ENCODE results near the gene GTF2IRD1. TPM values are rescaled to one million over a fixed set of nuclear protein-coding genes. Genes with fewer than 3 reads are reported as not detected.

The GTF2IRD1 gene
- total RNA-seq, 6 experiments from 2014 or later, result 19.7 to 24.6 (median 22.4) TPM

DNA sequence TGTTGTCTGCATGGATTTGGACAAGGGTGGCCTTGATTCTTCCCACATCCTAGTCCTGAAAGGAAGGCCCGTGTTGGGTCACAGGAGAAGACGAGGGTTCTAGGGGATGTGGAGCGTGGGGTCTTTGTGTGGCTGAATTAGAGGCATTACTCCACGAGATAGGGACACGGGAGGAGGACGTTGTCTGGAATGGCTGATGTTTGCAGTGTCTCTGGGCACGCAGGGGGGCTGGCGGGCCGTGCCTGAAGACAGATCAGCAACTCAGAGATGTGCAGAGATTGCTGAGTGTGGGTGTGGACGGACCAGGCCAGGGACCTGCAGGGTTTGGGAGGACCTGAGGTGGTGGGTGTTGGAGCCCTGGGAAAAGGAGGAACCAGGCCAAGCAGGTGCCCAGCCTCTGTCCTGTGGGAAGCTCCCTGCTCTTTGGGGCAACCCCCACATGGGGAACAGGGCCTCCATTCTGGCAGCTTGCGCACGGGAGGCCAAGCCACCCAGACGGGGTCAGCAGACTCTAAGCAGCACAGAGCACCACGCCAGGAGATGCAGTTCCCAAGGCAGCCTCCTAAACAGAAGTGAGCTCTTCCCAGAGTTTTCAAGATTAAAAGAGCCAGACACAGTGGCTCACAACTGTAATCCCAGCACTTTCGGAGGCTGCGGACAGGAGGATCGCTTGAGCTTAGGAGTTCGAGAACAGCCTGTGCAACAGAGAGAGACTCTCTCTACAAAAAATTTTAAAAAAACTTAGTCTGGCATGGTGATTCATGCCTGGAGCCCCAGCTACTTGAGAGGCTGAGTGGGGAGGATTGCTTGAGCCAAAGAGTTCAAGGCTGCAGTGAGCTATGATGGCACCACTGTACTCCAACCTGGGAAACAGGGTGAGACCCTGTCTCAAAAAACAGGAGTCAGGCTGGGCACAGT lies 132.8 kb downstream of the GTF2IRD1 start:
- Mint-ChIP-seq H3K27ac (peak overlapping the region; percentile 96), H3K4me1 (ENCODE audit: low read depth) (peaks cover 21% of the 10 kb centered on the region), H3K27me3 (ENCODE audit: insufficient read depth) (peaks cover 4% of the 10 kb centered on the region), H3K36me3 (ENCODE audit: low read depth) (no peaks in the 10 kb centered on the region), H3K9me3 (no peaks in the 10 kb centered on the region), H3K4me3 (peak overlapping the region; percentile 56; the same call in 1 of the 2 replicates)
- DNase-seq, result no peak
- TF ChIP-seq, protein P1, sequence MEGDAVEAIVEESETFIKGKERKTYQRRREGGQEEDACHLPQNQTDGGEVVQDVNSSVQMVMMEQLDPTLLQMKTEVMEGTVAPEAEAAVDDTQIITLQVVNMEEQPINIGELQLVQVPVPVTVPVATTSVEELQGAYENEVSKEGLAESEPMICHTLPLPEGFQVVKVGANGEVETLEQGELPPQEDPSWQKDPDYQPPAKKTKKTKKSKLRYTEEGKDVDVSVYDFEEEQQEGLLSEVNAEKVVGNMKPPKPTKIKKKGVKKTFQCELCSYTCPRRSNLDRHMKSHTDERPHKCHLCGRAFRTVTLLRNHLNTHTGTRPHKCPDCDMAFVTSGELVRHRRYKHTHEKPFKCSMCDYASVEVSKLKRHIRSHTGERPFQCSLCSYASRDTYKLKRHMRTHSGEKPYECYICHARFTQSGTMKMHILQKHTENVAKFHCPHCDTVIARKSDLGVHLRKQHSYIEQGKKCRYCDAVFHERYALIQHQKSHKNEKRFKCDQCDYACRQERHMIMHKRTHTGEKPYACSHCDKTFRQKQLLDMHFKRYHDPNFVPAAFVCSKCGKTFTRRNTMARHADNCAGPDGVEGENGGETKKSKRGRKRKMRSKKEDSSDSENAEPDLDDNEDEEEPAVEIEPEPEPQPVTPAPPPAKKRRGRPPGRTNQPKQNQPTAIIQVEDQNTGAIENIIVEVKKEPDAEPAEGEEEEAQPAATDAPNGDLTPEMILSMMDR (IDR thresholded peaks at IDR 0.05), result no peak

DNA sequence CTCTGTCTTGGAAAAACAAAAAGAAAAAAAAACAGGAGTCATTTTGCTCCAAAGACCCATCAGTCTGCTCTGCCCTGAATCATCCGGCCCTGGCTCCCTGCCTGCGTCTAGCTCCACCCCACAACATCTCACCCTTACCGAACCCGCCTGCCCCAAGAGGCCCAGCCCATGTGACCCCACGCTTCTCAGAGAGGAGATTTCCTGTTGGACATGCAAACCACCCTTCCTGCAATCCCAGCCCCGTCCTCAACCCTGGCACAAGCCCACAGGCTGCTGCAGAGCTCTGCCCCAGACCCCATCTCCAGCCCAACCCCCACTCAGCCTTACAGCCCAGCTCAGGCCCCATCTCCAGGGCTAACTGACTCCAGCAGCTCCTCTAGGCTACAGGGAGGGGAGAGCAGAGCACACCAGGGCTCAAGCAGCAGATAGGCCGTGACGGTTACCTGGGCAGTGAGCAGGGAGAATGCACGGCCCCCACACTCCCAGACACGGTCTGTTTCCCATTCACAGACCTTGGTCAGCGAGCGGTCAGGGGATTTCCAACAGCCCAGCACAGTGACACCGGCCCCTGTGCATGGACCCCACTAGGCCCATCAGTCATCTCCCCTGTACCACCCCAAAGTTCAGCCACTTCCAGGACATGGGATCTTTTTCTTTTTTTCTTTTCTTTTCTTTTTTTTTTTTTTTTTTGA lies 133.9 kb downstream of the GTF2IRD1 start:
- TF ChIP-seq, protein P1 (IDR thresholded peaks at IDR 0.05), result no peak
- Mint-ChIP-seq H3K4me3 (peak overlapping the region; percentile 56), H3K36me3 (ENCODE audit: low read depth) (no peaks in the 10 kb centered on the region), H3K4me1 (ENCODE audit: low read depth) (peaks cover 21% of the 10 kb centered on the region), H3K27me3 (ENCODE audit: insufficient read depth) (peaks cover 4% of the 10 kb centered on the region), H3K9me3 (no peaks in the 10 kb centered on the region), H3K27ac (peak overlapping the region; percentile 96)
- peak; percentile 81 for DNase-seq

DNA sequence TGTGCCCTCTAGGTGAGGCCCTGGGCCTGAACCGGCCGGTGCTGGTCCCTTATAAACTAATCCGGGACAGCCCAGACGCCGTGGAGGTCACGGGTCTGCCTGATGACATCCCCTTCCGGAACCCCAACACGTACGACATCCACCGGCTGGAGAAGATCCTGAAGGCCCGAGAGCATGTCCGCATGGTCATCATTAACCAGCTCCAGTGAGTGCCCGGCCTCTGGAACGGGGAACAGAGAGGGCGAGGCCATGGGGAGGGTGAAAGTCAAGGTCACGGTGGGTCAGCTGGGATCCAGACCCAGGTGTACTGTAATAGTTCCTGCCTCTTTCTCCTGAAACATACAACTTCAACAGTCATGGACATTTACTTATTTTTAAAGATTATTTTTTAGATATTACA lies 137.1 kb downstream of the GTF2IRD1 start:
- H3K4me1 Mint-ChIP-seq (ENCODE audit: low read depth), result peaks cover 21% of the 10 kb centered on the region
- no peaks in the 10 kb centered on the region for H3K9me3 Mint-ChIP-seq
- H3K36me3 Mint-ChIP-seq (ENCODE audit: low read depth), result peaks cover 4% of the 10 kb centered on the region; the same call in 1 of the 2 replicates
- no peak for DNase-seq
- TF ChIP-seq, protein P1 (IDR thresholded peaks at IDR 0.05), result no peak
- H3K4me3 Mint-ChIP-seq, result no peak overlapping the region
- peaks cover 4% of the 10 kb centered on the region for H3K27me3 Mint-ChIP-seq (ENCODE audit: insufficient read depth)
- H3K27ac Mint-ChIP-seq, result no peak overlapping the region

DNA sequence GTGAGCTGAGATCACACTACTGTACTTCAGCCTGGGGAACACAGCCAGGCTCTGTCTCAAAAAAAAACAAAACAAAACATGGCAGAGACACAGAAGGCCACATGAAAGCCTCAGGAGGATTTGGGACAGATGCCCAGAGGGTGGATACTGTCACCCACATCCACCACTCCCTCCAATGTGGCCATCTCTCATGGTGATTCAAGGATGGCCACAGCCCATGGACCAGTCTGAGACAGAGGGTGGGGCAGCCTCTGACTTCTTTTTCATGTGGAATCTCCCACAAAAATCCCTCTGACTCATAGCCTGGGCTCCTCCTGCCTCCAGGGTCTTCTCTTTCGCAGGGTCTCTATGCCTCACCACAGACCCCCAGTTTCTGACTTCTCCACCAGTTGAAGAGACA lies 144.9 kb downstream of the GTF2IRD1 start:
- peak overlapping the region; percentile 63 for H3K27ac Mint-ChIP-seq

DNA sequence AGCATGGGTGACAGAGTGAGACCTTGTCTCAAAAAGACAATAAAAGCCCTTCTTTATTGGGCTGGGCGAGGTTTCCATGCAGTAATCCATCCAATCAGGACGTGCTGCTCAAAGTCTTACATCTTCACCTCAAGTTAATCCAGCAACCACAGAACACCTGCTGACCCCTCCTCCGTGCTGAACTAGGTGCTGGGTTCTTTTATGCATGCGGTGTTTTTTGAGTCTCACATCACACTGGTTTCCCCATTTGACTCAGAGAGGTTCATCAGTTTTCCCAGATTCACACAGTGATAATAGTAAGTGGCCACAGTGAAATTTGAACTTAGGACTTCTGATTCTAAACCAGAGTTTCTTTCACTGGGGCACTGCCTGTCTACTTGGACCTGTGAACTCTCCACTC lies 145.5 kb downstream of the GTF2IRD1 start:
- Mint-ChIP-seq H3K27ac (no peak overlapping the region), H3K4me3 (no peak overlapping the region), H3K36me3 (ENCODE audit: low read depth) (peaks cover 12% of the 10 kb centered on the region; the same call in 1 of the 2 replicates), H3K4me1 (ENCODE audit: low read depth) (peaks cover 20% of the 10 kb centered on the region), H3K9me3 (no peaks in the 10 kb centered on the region), H3K27me3 (ENCODE audit: insufficient read depth) (no peaks in the 10 kb centered on the region; the same call in 1 of the 2 replicates)
- TF ChIP-seq, protein P1 (IDR thresholded peaks at IDR 0.05), result no peak
- no peak for DNase-seq

More for the DNA sequence above, 144.9 kb downstream of the GTF2IRD1 start:
- TF ChIP-seq, protein P1 (IDR thresholded peaks at IDR 0.05), result no peak
- H3K36me3 Mint-ChIP-seq (ENCODE audit: low read depth), result peaks cover 15% of the 10 kb centered on the region; the same call in 1 of the 2 replicates
- no peaks in the 10 kb centered on the region; the same call in 1 of the 2 replicates for H3K27me3 Mint-ChIP-seq (ENCODE audit: insufficient read depth)
- H3K4me3 Mint-ChIP-seq, result no peak overlapping the region
- H3K4me1 Mint-ChIP-seq (ENCODE audit: low read depth), result peaks cover 16% of the 10 kb centered on the region
- H3K9me3 Mint-ChIP-seq, result no peaks in the 10 kb centered on the region
- DNase-seq, result peak; percentile 82
